GM23338 (cell line): ENCODE data around the gene GRIP2. TPM values are rescaled to one million over a fixed set of nuclear protein-coding genes. Genes with fewer than 3 reads are reported as not detected.

ENCODE experiments used
- ATAC-seq: fragments of 200-7000 bp; cut with Tn5 transposase; 3 replicates; pipeline ENCODE4 v1.9.1; 2020
- DNase-seq: peaks from one replicate; pipeline ENCODE4 v3.0.0-alpha.2; 2015; ENCODE audit warnings: low spot score
- H2AFZ ChIP-seq: fragments of 200-600 bp; sonication (generic); 2 replicates; pipeline ENCODE4 v1.8.0; 2016; ENCODE audit warnings: antibody characterized with exemption, mild to moderate bottlenecking, moderate library complexity
- H3F3A ChIP-seq: fragments of 200-600 bp; sonication (generic); replicated peaks from 2 replicates; pipeline ENCODE4 v1.8.0; 2017; ENCODE audit warnings: antibody characterized with exemption, mixed run types, low read depth
- H3K27ac ChIP-seq: fragments of 200-600 bp; sonication (generic); 2 replicates; pipeline ENCODE4 v1.6.1; 2016; ENCODE audit warnings: low read depth
- H3K27me3 ChIP-seq: fragments of 200-600 bp; sonication (generic); 2 replicates; pipeline ENCODE4 v1.8.0; 2016; ENCODE audit warnings: mild to moderate bottlenecking, mixed run types, moderate library complexity; ENCODE audit not compliant: insufficient read depth
- H3K36me3 ChIP-seq: fragments of 200-600 bp; sonication (generic); 2 replicates; pipeline ENCODE4 v1.8.0; 2016; ENCODE audit warnings: mild to moderate bottlenecking; ENCODE audit not compliant: insufficient read depth
- H3K4me1 ChIP-seq: fragments of 200-600 bp; sonication (generic); 2 replicates; pipeline ENCODE4 v1.8.0; 2016; ENCODE audit warnings: mild to moderate bottlenecking, moderate library complexity; ENCODE audit not compliant: insufficient read depth
- H3K4me2 ChIP-seq: fragments of 200-600 bp; sonication (generic); 2 replicates; pipeline ENCODE4 v1.7.1; 2017; ENCODE audit warnings: mixed run types
- H3K4me3 ChIP-seq: fragments of 200-600 bp; sonication (generic); 2 replicates; pipeline ENCODE4 v1.6.1; 2016; ENCODE audit warnings: mixed run types
- H3K79me2 ChIP-seq: fragments of 200-600 bp; sonication (generic); replicated peaks from 2 replicates; pipeline ENCODE4 v1.8.0; 2017; ENCODE audit warnings: mild to moderate bottlenecking; ENCODE audit not compliant: insufficient read depth
- H3K9me2 ChIP-seq: fragments of 200-600 bp; sonication (generic); 2 replicates; pipeline ENCODE4 v1.8.0; 2017; ENCODE audit not compliant: insufficient read depth
- H4K20me1 ChIP-seq: fragments of 200-600 bp; sonication (generic); replicated peaks from 2 replicates; pipeline ENCODE4 v1.8.0; 2017; ENCODE audit warnings: mild to moderate bottlenecking; ENCODE audit not compliant: insufficient read depth
- H3K27ac Mint-ChIP-seq: 2 replicates; pipeline ENCODE4 v1.8.0; 2020; ENCODE audit warnings: inconsistent platforms, mild to moderate bottlenecking, moderate library complexity, mixed read lengths
- H3K27me3 Mint-ChIP-seq: 3 replicates; pipeline ENCODE4 v1.8.0; 2022; ENCODE audit warnings: low read depth, mild to moderate bottlenecking, moderate library complexity, mixed read lengths, inconsistent platforms; ENCODE audit not compliant: insufficient read depth, poor library complexity
- H3K36me3 Mint-ChIP-seq: 3 replicates; pipeline ENCODE4 v1.8.0; 2021; ENCODE audit warnings: low read depth, mild to moderate bottlenecking, inconsistent platforms, moderate library complexity, mixed read lengths
- H3K4me1 Mint-ChIP-seq: 3 replicates; pipeline ENCODE4 v1.8.0; 2020; ENCODE audit warnings: mild to moderate bottlenecking, inconsistent platforms, mixed read lengths
- H3K4me3 Mint-ChIP-seq: 3 replicates; pipeline ENCODE4 v1.8.0; 2021; ENCODE audit warnings: moderate library complexity, mild to moderate bottlenecking, inconsistent platforms, mixed read lengths
- H3K9me3 Mint-ChIP-seq: 3 replicates; pipeline ENCODE4 v1.8.0; 2020; ENCODE audit warnings: moderate library complexity, mild to moderate bottlenecking, inconsistent platforms, mixed read lengths
- CREB1 ChIP-seq: fragments of 250-450 bp; sonication (Bioruptor Pico); IDR thresholded peaks from 2 replicates; pipeline ENCODE4 v1.5.0; 2020; ENCODE audit warnings: low read depth, mild to moderate bottlenecking, moderate library complexity
- CTCF ChIP-seq, 2 experiments: fragments of 200-600 bp in 1 of 2; sonication (generic) in 1 of 2; conservative IDR thresholded peaks; 2 replicates each; pipeline versions ENCODE4 v1.5.1 to v1.6.1; 2016 to 2017; ENCODE audit warnings: antibody characterized with exemption in 2 of 2, low read depth in 2 of 2, mild to moderate bottlenecking in 2 of 2, moderate library complexity in 1 of 2
- ETS1 ChIP-seq: IDR thresholded peaks from 2 replicates; pipeline ENCODE4 v1.6.1; 2016; ENCODE audit warnings: antibody characterized with exemption
- EZH2 ChIP-seq: fragments of 200-600 bp; sonication (generic); IDR thresholded peaks from one replicate; pipeline ENCODE4 v1.8.0; 2017; ENCODE audit warnings: antibody characterized with exemption, mild to moderate bottlenecking, low read depth; ENCODE audit not compliant: unreplicated experiment
- EZH2phosphoT487 ChIP-seq: fragments of 200-600 bp; sonication (generic); IDR thresholded peaks from one replicate; pipeline ENCODE4 v1.8.1; 2018; ENCODE audit warnings: antibody characterized with exemption; ENCODE audit not compliant: unreplicated experiment
- JUNB ChIP-seq: IDR thresholded peaks from one replicate; pipeline ENCODE4 v1.6.1; 2016; ENCODE audit warnings: antibody characterized with exemption; ENCODE audit not compliant: unreplicated experiment
- NANOG ChIP-seq: IDR thresholded peaks from 2 replicates; pipeline ENCODE4 v1.6.1; 2016; ENCODE audit warnings: antibody characterized with exemption, borderline replicate concordance
- POLR2AphosphoS5 ChIP-seq: IDR thresholded peaks from 2 replicates; pipeline ENCODE4 v1.6.1; 2016; ENCODE audit warnings: antibody characterized with exemption, low read depth
- REST ChIP-seq: IDR thresholded peaks from one replicate; pipeline ENCODE4 v1.6.1; 2018; ENCODE audit warnings: antibody characterized with exemption; ENCODE audit not compliant: unreplicated experiment
- STAT1 ChIP-seq: IDR thresholded peaks from one replicate; pipeline ENCODE4 v1.6.1; 2016; ENCODE audit warnings: antibody characterized with exemption; ENCODE audit not compliant: unreplicated experiment
- ZNF114 ChIP-seq: fragments of 250-450 bp; sonication (Bioruptor Pico); IDR thresholded peaks from 2 replicates; pipeline ENCODE4 v1.5.0; 2020; ENCODE audit warnings: mild to moderate bottlenecking, moderate library complexity
- ZNF331 ChIP-seq: fragments of 250-450 bp; sonication (Bioruptor Pico); IDR thresholded peaks from 2 replicates; pipeline ENCODE4 v1.5.0; 2020; ENCODE audit warnings: low read depth, mild to moderate bottlenecking, moderate library complexity
- ZNF462 ChIP-seq: fragments of 250-450 bp; sonication (Bioruptor Pico); IDR thresholded peaks from 2 replicates; pipeline ENCODE4 v1.5.0; 2020; ENCODE audit warnings: mild to moderate bottlenecking, moderate library complexity
- polyA plus RNA-seq: library from polyadenylated mRNA; unstranded; fragments of >200 nt; fragmentation: Nextera tagmentation; extraction: Ambion mirVana; gene quantifications from 2 replicates; pipeline ENCODE4 v1.2.1, GENCODE V29; 2016
- total RNA-seq: library from RNA; depleted of rRNA; stranded (reverse); fragments of >200 nt; shearing (Covaris generic); gene quantifications from 2 replicates; pipeline ENCODE4 v1.2.3, GENCODE V29; 2014

Gene GRIP2
- total and polyA plus RNA-seq, 2 experiments from 2014 or later, result 3.6 to 5.8 TPM

GRCh38 chr3:14569474-14570000 lies 29.4 kb upstream of the GRIP2 start:
- Histone ChIP-seq H3K4me2 (no peak overlapping the region), H2AFZ (no peak overlapping the region), H3K4me1 (peaks cover 5% of the 10 kb centered on the region), H4K20me1 (no peaks in the 10 kb centered on the region), H3K9me2 (no peaks in the 10 kb centered on the region), H3K27me3 (no peaks in the 10 kb centered on the region), H3K36me3 (no peaks in the 10 kb centered on the region; the same call in 1 of the 2 replicates), H3F3A (no peaks in the 10 kb centered on the region), H3K4me3 (no peak overlapping the region), H3K79me2 (no peaks in the 10 kb centered on the region), H3K27ac (no peak overlapping the region)
- H3K27me3 Mint-ChIP-seq, result peaks cover 9% of the 10 kb centered on the region
- H3K4me3 Mint-ChIP-seq, result no peak overlapping the region
- H3K36me3 Mint-ChIP-seq, result peaks cover 8% of the 10 kb centered on the region; the same call in 2 of the 3 replicates
- no peak for ATAC-seq
- DNase-seq, result no peak
- TF ChIP-seq CREB1 (CRISPR knock-in tag) (no peak), CTCF (conservative IDR thresholded peaks at IDR 0.05; ENCODE audit: low read depth in 2 of 2) (no peak), ETS1 (no peak), ZNF462 (CRISPR knock-in tag) (no peak), ZNF331 (CRISPR knock-in tag) (no peak), REST (no peak), JUNB (no peak), STAT1 (no peak), EZH2phosphoT487 (no peak), NANOG (no peak), EZH2 (no peak), POLR2AphosphoS5 (no peak), ZNF114 (CRISPR knock-in tag) (no peak)
- no peak overlapping the region for H3K27ac Mint-ChIP-seq
- H3K9me3 Mint-ChIP-seq, result peaks cover 12% of the 10 kb centered on the region; the same call in 2 of the 3 replicates
- H3K4me1 Mint-ChIP-seq, result peaks cover 25% of the 10 kb centered on the region
